WTC11 (cell line): ENCODE measurements around the gene U2SURP. TPM values are rescaled to one million over a fixed set of nuclear protein-coding genes. Genes with fewer than 3 reads are reported as not detected.

Source experiments
- ATAC-seq: fragments of 200-7000 bp; cut with Tn5 transposase; 2 replicates; pipeline ENCODE4 v1.10.0; 2021; ENCODE audit warnings: mild to moderate bottlenecking, moderate library complexity
- CTCF ChIA-PET: fragments of 300-600 bp; sonication (Branson Sonifier 250); formaldehyde crosslinking; loops from one replicate; lab custom pipeline; 2021; ENCODE audit warnings: antibody characterized with exemption; lab: Charles Lee
- POLR2A ChIA-PET: fragments of 350-600 bp; sonication (Branson Sonifier 250); formaldehyde crosslinking; loops from one replicate; lab custom pipeline; 2021; ENCODE audit warnings: antibody characterized with exemption; lab: Charles Lee
- DNase-seq: peaks from one replicate; pipeline ENCODE4 v3.0.0; 2021; ENCODE audit warnings: low spot score
- H3K27ac Mint-ChIP-seq: 2 replicates; pipeline ENCODE4 v1.8.0; 2021; ENCODE audit warnings: mixed read lengths
- H3K27me3 Mint-ChIP-seq: 2 replicates; pipeline ENCODE4 v1.8.0; 2021; ENCODE audit warnings: low read depth, mild to moderate bottlenecking, moderate library complexity, mixed read lengths
- H3K36me3 Mint-ChIP-seq: 2 replicates; pipeline ENCODE4 v1.8.0; 2021; ENCODE audit warnings: mixed read lengths
- H3K4me1 Mint-ChIP-seq: 2 replicates; pipeline ENCODE4 v1.8.0; 2022; ENCODE audit warnings: mixed read lengths
- H3K4me3 Mint-ChIP-seq: 2 replicates; pipeline ENCODE4 v1.8.0; 2021; ENCODE audit warnings: mild to moderate bottlenecking, moderate library complexity, mixed read lengths
- H3K9me3 Mint-ChIP-seq: 2 replicates; pipeline ENCODE4 v1.8.0; 2021; ENCODE audit warnings: mixed read lengths
- ATF1 ChIP-seq: sonication (generic); formaldehyde crosslinking; IDR thresholded peaks from 2 replicates; pipeline ENCODE4 v1.8.1; 2023; ENCODE audit warnings: mild to moderate bottlenecking, moderate library complexity, missing genetic modification reagents
- ETV6 ChIP-seq: sonication (generic); formaldehyde crosslinking; IDR thresholded peaks from 2 replicates; pipeline ENCODE4 v1.8.1; 2022; ENCODE audit warnings: mild to moderate bottlenecking, missing genetic modification reagents
- FOXK1 ChIP-seq: sonication (generic); formaldehyde crosslinking; IDR thresholded peaks from 2 replicates; pipeline ENCODE4 v1.8.0; 2022; ENCODE audit warnings: mild to moderate bottlenecking, moderate library complexity, missing genetic modification reagents
- JUN ChIP-seq: sonication (generic); formaldehyde crosslinking; IDR thresholded peaks from 2 replicates; pipeline ENCODE4 v1.8.0; 2023; ENCODE audit warnings: mild to moderate bottlenecking, missing genetic modification reagents
- KAT7 ChIP-seq: sonication (generic); formaldehyde crosslinking; IDR thresholded peaks from 2 replicates; pipeline ENCODE4 v1.8.1; 2023; ENCODE audit warnings: missing genetic modification reagents, mild to moderate bottlenecking, borderline replicate concordance
- RELA ChIP-seq: sonication (generic); formaldehyde crosslinking; IDR thresholded peaks from 2 replicates; pipeline ENCODE4 v1.8.1; 2022; ENCODE audit warnings: missing genetic modification reagents, mild to moderate bottlenecking, borderline replicate concordance
- SMAD3 ChIP-seq: sonication (generic); formaldehyde crosslinking; IDR thresholded peaks from 2 replicates; pipeline ENCODE4 v1.8.0; 2022; ENCODE audit warnings: missing genetic modification reagents, mild to moderate bottlenecking, borderline replicate concordance
- ZNF121 ChIP-seq: sonication (generic); formaldehyde crosslinking; IDR thresholded peaks from 2 replicates; pipeline ENCODE4 v1.8.0; 2023; ENCODE audit warnings: missing genetic modification reagents
- ZNF423 ChIP-seq: fragments of 250-450 bp; sonication (Bioruptor Pico); IDR thresholded peaks from 2 replicates; pipeline ENCODE4 v2.1.2; 2022; ENCODE audit warnings: mild to moderate bottlenecking, moderate library complexity
- total RNA-seq: library from RNA; stranded (reverse); gene quantifications from 3 replicates; pipeline ENCODE4 v1.2.3, GENCODE V29; 2021
- TF ChIP-seq, protein P1 (sequence below): fragments of 250-450 bp; sonication (Bioruptor Pico); IDR thresholded peaks from 2 replicates; pipeline ENCODE4 v1.9.0; 2021; ENCODE audit warnings: mild to moderate bottlenecking, borderline replicate concordance
- TF ChIP-seq, protein P2 (sequence below): fragments of 250-450 bp; sonication (Bioruptor Pico); IDR thresholded peaks from 2 replicates; pipeline ENCODE4 v1.9.0; 2021; ENCODE audit warnings: mild to moderate bottlenecking
- TF ChIP-seq, protein P3 (sequence below): sonication (generic); formaldehyde crosslinking; IDR thresholded peaks from 2 replicates; pipeline ENCODE4 v1.8.0; 2022; ENCODE audit warnings: mild to moderate bottlenecking, missing genetic modification reagents
- TF ChIP-seq, protein P4 (sequence below): sonication (generic); formaldehyde crosslinking; IDR thresholded peaks from 2 replicates; pipeline ENCODE4 v1.8.0; 2023; ENCODE audit warnings: missing genetic modification reagents
- TF ChIP-seq, protein P5 (sequence below): fragments of 250-450 bp; sonication (Bioruptor Pico); conservative IDR thresholded peaks from 2 replicates; pipeline ENCODE4 v1.9.0; 2021; ENCODE audit warnings: mild to moderate bottlenecking

Gene U2SURP
- total RNA-seq, 1 experiment from 2014 or later = 133 TPM

DNA sequence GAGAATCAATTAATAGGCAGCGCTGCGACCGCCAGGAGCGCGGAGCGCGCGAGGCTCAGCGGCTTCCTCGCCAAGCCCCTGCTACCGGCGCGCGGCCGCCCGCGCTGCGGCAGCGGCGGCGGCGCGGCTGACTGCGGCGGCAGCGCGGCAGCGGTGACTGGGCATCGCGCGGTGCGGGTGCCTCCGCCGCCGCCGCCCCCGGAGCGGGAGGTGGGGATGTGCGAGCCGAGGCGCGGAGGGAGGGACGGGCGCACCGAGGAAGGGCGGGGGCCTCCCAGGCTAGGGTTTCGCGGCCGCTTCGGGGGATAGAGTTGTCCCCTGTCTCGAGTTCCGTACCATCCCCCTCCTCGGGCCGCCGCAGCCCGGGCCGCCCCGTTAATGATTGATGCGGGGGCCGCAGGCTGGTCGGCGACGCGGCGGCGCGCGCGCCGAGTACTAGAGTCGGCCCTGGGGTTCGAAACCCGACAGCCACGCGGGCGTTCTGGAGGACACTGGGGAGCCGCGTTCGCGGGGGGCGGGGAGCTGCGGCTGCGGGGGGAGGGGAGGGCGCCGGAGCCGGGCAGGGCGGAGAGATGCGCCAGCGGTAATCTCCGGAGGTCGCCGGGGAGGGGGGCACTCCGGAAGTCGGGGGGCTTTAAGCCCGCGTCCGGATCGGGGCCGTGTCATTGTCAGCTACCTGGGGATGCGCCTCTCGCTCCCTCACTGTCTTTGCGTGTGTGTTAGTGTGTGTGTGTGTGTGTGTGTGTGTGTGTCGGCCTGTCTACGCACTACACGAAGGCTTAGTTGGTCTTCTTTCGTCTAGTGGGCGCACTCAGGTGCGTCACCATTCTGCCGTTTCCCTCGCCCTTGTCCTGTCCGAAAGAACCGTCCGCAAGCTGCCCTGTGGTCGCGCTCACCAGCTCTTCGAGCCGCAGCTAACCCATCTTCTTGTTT is 37.6 kb upstream of the U2SURP start, which contains the start of gene PAQR9 (continued):
- TF ChIP-seq, protein P1, sequence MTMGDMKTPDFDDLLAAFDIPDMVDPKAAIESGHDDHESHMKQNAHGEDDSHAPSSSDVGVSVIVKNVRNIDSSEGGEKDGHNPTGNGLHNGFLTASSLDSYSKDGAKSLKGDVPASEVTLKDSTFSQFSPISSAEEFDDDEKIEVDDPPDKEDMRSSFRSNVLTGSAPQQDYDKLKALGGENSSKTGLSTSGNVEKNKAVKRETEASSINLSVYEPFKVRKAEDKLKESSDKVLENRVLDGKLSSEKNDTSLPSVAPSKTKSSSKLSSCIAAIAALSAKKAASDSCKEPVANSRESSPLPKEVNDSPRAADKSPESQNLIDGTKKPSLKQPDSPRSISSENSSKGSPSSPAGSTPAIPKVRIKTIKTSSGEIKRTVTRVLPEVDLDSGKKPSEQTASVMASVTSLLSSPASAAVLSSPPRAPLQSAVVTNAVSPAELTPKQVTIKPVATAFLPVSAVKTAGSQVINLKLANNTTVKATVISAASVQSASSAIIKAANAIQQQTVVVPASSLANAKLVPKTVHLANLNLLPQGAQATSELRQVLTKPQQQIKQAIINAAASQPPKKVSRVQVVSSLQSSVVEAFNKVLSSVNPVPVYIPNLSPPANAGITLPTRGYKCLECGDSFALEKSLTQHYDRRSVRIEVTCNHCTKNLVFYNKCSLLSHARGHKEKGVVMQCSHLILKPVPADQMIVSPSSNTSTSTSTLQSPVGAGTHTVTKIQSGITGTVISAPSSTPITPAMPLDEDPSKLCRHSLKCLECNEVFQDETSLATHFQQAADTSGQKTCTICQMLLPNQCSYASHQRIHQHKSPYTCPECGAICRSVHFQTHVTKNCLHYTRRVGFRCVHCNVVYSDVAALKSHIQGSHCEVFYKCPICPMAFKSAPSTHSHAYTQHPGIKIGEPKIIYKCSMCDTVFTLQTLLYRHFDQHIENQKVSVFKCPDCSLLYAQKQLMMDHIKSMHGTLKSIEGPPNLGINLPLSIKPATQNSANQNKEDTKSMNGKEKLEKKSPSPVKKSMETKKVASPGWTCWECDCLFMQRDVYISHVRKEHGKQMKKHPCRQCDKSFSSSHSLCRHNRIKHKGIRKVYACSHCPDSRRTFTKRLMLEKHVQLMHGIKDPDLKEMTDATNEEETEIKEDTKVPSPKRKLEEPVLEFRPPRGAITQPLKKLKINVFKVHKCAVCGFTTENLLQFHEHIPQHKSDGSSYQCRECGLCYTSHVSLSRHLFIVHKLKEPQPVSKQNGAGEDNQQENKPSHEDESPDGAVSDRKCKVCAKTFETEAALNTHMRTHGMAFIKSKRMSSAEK (CRISPR knock-in tag) = no peak

DNA sequence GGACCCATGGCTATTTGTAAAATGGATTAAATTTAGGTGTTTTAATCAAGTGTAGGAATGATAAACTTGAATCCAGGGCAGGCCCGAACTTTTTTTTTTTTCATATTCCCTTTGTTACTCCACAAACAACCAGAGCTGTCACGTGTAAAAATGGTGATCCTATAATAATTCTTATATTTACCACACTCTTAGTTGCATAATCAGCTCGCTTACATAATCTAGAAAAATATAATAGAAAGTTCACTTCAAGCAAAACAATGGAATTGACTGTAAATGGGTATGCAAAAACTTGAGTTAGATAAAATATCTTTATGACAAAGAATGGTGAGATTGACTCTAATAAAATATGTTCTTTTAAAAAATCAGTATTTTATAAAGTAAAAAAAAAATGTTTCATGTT is 35.8 kb upstream of the U2SURP start:
- no peak overlapping the region for H3K27ac Mint-ChIP-seq
- H3K4me3 Mint-ChIP-seq = no peak overlapping the region
- ChIA-PET CTCF (interaction anchor here (1.1 to 1.6 kb wide), 2 partner anchors 10 to 16 kb away, joined by 3 to 4 read pairs; no protein-coding TSS in a partner anchor), POLR2A (no interaction called here)
- TF ChIP-seq ETV6 (CRISPR knock-in tag) (no peak), SMAD3 (CRISPR knock-in tag) (no peak), JUN (CRISPR knock-in tag) (no peak), ATF1 (CRISPR knock-in tag) (no peak), RELA (no peak), ZNF423 (CRISPR knock-in tag) (no peak), FOXK1 (CRISPR knock-in tag) (no peak), KAT7 (CRISPR knock-in tag) (no peak), ZNF121 (CRISPR knock-in tag) (no peak)
- TF ChIP-seq, protein P2, sequence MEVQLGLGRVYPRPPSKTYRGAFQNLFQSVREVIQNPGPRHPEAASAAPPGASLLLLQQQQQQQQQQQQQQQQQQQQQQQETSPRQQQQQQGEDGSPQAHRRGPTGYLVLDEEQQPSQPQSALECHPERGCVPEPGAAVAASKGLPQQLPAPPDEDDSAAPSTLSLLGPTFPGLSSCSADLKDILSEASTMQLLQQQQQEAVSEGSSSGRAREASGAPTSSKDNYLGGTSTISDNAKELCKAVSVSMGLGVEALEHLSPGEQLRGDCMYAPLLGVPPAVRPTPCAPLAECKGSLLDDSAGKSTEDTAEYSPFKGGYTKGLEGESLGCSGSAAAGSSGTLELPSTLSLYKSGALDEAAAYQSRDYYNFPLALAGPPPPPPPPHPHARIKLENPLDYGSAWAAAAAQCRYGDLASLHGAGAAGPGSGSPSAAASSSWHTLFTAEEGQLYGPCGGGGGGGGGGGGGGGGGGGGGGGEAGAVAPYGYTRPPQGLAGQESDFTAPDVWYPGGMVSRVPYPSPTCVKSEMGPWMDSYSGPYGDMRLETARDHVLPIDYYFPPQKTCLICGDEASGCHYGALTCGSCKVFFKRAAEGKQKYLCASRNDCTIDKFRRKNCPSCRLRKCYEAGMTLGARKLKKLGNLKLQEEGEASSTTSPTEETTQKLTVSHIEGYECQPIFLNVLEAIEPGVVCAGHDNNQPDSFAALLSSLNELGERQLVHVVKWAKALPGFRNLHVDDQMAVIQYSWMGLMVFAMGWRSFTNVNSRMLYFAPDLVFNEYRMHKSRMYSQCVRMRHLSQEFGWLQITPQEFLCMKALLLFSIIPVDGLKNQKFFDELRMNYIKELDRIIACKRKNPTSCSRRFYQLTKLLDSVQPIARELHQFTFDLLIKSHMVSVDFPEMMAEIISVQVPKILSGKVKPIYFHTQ (CRISPR knock-in tag) = no peak
- TF ChIP-seq, protein P3, sequence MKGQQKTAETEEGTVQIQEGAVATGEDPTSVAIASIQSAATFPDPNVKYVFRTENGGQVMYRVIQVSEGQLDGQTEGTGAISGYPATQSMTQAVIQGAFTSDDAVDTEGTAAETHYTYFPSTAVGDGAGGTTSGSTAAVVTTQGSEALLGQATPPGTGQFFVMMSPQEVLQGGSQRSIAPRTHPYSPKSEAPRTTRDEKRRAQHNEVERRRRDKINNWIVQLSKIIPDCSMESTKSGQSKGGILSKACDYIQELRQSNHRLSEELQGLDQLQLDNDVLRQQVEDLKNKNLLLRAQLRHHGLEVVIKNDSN (CRISPR knock-in tag) = no peak
- TF ChIP-seq, protein P4, sequence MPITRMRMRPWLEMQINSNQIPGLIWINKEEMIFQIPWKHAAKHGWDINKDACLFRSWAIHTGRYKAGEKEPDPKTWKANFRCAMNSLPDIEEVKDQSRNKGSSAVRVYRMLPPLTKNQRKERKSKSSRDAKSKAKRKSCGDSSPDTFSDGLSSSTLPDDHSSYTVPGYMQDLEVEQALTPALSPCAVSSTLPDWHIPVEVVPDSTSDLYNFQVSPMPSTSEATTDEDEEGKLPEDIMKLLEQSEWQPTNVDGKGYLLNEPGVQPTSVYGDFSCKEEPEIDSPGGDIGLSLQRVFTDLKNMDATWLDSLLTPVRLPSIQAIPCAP (CRISPR knock-in tag) = no peak
- TF ChIP-seq, protein P5, sequence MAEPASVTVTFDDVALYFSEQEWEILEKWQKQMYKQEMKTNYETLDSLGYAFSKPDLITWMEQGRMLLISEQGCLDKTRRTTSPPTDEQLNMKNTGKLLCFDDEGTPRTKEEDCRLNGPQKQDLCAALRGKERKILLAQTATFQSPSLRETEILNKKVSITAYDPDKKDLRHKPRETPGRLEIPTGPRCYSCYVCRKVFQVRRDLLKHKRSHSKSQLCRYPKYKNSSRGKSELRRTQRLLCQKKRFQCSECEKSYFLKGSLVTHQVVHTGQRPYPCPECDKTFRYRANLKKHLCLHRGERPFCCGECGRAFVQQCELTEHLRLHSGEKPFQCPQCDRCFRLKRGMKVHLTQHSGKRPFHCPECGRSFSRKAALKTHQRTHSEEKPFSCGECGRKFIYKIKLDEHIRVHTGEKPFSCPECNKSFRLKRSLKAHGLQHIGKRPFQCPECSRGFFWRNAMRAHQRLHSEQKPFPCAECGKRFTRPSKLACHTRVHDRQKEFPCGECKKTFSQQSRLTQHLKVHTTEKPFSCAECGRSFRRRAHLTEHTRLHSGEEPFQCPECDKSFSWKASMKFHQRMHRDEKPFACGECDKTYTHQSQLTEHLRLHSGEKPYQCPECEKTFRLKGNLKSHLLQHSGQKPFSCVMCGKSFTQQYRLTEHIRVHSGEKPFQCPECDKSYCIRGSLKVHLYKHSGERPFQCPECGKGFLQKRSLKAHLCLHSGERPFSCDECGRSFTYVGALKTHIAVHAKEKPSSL (CRISPR knock-in tag) = no peak
- TF ChIP-seq, protein P1 (CRISPR knock-in tag) = no peak
- H3K4me1 Mint-ChIP-seq = peaks cover 15% of the 10 kb centered on the region
- H3K36me3 Mint-ChIP-seq = peaks cover 3% of the 10 kb centered on the region; the same call in 1 of the 2 replicates
- ATAC-seq (no peak), DNase-seq (no peak)
- no peaks in the 10 kb centered on the region for H3K9me3 Mint-ChIP-seq
- H3K27me3 Mint-ChIP-seq = peaks cover 50% of the 10 kb centered on the region
